GM19043 (cell line): ENCODE measurements around the gene ZNF653.
"Not testable (repeated sequence)": the region's sequence is repeated elsewhere in the genome, so short reads cannot be mapped to it uniquely, and the experiment has no call there.

Experiments
- ATAC-seq: cut with Tn5 transposase; IDR thresholded peaks from one replicate; pipeline ENCODE4 v1.9.1; 2021; ENCODE audit warnings: low read depth; ENCODE audit not compliant: unreplicated experiment

The ZNF653 gene

DNA sequence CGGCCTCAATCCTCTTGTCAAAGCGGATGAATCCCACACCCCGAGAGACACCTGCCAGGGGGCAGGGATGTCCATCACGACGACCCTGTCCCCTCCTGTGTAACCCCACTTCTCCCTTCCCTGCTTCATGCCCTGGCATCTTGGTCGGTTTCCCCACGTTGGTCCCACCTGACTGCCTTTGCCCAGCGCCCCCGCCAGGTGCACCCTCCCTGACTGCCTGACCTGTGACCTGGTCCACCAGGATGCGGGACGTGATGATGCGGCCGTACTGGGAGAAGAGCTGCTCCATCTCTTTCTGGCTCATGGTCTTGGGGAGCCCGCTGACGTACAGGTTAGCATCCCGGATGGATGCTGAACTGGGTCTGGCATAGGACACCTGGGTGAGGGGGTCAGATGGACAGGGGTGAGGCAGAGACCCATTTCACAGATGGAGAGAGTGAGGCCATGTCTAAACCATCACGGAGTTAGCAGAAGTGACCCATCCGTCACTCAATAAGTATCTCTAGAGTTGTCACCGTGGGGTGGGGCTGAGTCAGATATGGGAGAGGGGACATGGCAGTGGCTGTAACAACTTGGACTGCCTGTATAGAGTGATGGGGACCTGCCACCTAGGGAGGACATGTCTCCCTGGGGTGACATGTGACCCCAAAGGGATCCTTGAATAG, 47.3 kb downstream of the ZNF653 start:
- ATAC-seq: no peak

DNA sequence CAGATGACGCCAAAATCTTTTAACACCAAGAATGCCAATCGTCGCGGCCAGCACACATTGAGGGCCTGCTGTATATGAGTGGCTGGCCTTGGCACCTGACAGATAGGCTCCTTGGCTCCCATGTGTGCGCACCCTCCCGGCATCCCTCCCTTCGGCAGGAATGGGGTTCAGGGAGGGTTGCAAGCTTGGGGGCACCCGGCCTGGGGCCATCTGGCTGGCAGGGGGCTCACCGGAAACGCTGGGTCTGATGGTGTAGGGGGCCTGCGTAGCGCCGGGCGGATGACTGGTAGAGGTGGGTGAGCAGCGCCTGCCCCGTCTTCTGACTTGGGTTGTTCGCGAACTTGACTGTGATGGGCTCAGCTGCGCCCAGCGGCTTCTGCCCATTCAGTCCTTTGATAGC, 47.8 kb downstream of the ZNF653 start:
- ATAC-seq: no peak

- no peak for ATAC-seq
Observed at GRCh38 chr19:11457115-11457514, 48.5 kb downstream of the ZNF653 start.

- ATAC-seq: no peak
Observed at GRCh38 chr19:11456659-11457058, 49.0 kb downstream of the ZNF653 start.

DNA sequence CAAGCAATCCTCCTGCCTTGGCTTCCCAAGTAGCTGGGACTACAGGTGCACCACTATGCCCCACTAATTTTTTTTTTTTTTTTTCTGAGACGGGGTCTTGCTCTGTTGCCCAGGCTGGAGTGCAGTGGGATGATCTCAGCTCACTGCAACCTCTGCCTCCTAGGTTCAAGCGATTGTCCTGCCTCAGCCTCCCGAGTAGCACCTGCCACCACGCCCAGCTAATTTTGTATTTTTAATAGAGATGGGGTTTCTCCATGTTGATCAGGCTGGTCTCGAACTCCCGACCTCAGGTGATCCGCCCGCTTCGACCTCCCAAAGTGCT, 50.4 kb downstream of the ZNF653 start:
- not testable (repeated sequence) for ATAC-seq

GRCh38 chr19:11453468-11454341, 51.9 kb downstream of the ZNF653 start:
- ATAC-seq: no peak

DNA sequence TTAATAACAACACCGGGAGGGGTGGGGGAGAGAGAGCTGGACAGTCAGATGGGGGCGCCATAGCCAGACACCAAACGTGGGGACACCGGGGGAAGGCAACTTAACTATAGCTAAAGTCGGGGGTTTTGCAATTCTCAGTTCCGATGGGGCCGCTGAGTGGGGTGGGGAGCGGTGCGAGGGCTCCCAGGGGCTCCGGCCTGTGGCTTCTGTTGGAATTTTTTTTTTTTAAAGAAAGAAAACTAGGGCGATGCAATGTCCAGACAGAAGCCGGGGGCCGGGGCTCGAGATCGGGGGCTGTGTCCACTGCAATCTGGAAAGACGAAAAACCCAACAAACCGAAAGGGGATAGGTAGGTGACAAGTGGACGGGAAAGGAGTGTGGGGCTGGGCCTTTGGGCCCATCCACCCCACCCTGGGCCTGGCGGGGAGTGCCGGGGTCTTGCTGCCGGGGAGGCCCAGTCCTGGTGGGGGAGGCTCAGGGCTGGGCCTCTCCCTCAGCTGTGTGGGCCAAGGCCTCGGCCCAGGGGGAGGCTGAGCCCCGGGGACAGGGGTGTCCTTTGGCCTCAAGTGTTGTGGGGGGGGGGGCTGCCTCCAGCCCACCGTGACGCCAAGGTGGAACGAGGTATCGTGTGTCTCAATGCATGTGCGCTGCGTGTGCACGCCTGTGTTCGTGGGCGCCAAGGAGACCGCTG, 52.9 kb downstream of the ZNF653 start:
- ATAC-seq: no peak

GRCh38 chr19:11451871-11452619, 53.6 kb downstream of the ZNF653 start:
- no peak for ATAC-seq

DNA sequence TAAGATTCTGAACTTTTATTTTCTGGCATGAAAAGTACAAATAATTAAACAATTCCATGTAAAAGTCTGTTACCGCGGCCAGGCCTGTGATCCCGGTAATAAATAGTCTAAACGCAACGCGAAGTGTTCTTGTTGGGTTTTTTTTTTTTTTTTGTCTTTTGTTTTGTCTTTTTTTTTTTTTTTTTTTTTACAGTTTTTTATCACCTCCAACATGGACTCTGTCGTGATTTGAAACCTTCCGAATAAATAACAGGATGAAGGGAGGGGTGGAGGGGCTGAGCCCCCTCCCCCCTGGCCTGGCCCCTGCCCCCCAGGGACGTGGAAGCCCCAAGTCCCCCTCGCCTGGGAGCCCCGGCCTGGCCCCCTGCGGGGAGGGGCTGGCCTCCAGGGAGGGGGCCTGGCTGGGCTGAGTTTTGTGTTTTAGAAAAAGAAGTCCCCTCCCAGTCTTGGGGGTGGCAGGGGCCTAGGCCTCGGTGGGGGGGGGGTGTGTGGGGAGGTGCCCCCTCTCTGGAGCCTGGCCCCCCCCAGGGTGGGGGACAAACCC, 54.2 kb downstream of the ZNF653 start:
- ATAC-seq: no peak

- ATAC-seq: no peak
Observed at GRCh38 chr19:11450570-11451326, 54.9 kb downstream of the ZNF653 start.

- ATAC-seq: no peak
Observed at GRCh38 chr19:11448923-11449554, 56.6 kb downstream of the ZNF653 start.

- no peak for ATAC-seq
Observed at GRCh38 chr19:11448410-11448809, 57.2 kb downstream of the ZNF653 start.

DNA sequence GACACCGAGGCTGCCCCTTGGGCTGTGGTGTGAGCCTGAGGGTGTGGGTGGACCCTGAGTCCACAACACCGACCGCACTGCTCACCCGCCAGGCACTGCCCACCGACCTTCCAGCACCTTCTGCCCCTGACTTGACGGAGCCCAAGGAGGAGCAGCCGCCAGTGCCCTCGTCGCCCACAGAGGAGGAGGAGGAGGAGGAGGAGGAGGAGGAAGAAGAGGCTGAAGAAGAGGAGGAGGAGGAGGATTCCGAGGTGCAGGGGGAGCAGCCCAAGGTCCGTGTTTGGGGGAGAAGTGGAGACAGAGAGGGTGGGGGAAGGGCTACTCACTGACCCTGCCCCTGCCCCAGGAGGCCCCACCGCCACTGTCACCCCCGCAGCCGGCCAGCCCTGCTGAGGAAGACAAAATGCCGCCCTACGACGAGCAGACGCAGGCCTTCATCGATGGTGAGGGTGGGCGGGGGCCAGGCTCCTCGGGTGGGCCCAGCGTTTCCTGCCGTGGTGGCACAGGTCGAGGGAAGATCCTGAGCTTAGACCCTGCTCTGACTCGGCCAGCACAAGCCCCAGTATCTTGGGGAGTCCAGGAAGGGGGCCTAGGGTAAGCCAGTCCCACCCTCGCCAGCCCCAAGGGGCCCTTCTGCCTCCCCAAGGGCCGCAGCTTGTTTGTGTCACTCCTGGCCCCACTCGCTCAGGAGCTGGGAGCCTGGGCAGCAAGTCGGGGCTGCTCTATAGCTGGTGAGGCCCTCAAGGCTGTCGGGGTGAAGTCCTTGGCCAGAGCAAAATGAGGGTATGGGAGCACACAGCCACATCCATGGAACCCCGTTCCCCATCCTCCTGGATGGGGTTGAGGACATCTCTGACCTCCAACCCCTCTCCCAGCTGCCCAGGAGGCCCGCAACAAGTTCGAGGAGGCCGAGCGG, 58.0 kb downstream of the ZNF653 start:
- ATAC-seq: no peak

- no peak for ATAC-seq
Observed at GRCh38 chr19:11446652-11447301, 58.9 kb downstream of the ZNF653 start.

DNA sequence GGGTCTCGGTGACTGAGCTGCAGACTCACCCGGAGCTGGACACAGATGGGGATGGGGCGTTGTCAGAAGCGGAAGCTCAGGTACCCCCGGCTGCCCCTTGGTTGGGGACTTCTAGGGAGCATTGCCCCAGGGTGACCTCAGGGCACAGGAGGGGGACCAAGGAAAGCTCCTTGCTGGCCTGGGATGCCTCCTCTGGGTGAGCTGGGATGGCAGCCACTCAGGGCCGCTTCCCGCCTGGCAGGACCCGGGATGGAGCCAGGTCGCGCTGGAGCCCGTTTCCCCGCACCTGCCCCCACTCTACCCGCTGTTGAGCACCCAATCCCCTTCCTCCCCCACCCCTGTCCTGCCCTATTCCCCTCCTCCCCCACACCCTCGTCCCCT, 59.4 kb downstream of the ZNF653 start:
- ATAC-seq: no peak

DNA sequence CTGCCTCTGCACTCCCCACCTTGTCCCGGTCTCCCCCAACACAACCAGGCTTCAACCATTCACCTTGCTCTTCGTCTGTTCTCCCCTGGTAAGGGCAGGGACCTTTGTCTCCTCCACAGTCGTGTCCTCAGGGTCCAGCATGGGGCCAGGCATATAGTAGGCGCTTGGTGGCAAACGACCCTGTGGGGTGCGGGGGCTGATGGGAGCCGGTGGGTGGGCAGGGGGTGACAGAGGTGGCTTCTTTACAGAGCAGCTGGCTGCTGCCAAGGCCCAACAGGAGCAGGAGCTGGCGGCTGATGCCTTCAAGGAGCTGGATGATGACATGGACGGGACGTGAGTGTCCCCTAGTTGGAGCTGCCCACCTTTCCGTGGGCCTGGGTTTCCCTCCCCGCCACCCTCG, 60.5 kb downstream of the ZNF653 start:
- ATAC-seq: no peak

- no peak for ATAC-seq
Observed at GRCh38 chr19:11444059-11444458, 61.6 kb downstream of the ZNF653 start.

GRCh38 chr19:11437955-11438354, 67.7 kb downstream of the ZNF653 start:
- ATAC-seq: no peak
